Tibial nerve (tissue), 4 donors: ENCODE data around the gene CACNA1G.

Experiments
- CTCF ChIP-seq, 5 experiments: fragments of 200-600 bp in 3 of 5; fragments of 450-650 bp in 2 of 5; sonication (generic) in 3 of 5; IDR thresholded peaks; one replicate each; pipeline ENCODE4 v1.5.1; 2016 to 2019; ENCODE audit warnings: antibody characterized with exemption in 5 of 5, mild to moderate bottlenecking in 3 of 5, moderate library complexity in 2 of 5
- EP300 ChIP-seq, 2 donors: sonication (generic); formaldehyde crosslinking; IDR thresholded peaks; one replicate each; pipeline ENCODE4 v1.6.1; 2017; ENCODE audit warnings: antibody characterized with exemption in 2 of 2, mild to moderate bottlenecking in 1 of 2

DNA sequence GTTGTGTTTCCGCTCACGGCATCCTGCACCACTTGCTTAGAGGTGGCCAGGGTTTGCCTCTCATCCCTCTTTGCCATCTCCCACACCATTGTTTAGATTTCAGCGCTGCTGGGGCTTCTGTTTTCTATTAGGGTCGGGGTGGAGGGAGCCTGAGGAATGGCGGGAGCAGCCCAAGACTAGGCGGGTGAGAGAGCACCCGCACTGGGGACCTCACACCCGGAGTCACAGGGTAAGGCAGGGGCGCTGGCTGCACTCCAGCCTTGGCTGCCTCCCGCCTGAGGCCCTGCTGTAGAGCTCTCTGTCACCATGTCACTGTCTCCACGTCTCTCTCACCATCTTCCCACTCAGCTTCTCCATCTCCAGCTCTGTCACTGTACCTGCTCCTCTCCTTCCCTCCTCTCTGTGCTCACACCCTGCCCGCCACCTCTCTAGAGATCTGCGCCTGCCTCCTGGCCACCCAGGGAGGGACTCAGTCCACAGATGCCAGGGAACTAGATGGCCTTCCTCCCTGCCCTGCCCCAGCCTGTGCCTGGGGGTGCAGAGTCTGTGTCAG lies 41.4 kb downstream of the CACNA1G start:
- TF ChIP-seq CTCF (IDR thresholded peaks at IDR 0.05) (no peak), EP300 (IDR thresholded peaks at IDR 0.05) (no peak)
